Measurements from ENCODE around the gene TNNT3.

TNNT3 gene

DNA sequence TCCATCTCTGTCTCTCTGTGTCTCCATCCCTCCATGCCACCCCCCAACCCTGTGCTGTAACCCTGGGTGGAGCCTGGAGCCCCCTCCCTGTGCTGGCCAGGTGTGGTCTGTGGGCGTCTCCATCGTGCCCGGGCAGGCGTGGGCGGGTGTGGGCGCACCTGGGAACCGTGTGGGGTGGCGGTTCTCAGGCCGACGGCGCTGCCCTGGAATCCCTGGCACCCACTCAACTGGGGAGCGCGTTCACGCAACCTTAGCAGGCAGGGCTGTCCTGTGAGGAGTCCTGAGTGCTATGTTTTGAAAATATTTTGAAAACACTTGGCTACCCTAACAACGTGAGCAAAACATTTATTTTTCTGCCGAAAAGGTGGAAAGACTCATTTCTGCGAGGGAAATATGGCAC, 4.7 kb downstream of the TNNT3 start:
- no peak for DNase-seq

DNA sequence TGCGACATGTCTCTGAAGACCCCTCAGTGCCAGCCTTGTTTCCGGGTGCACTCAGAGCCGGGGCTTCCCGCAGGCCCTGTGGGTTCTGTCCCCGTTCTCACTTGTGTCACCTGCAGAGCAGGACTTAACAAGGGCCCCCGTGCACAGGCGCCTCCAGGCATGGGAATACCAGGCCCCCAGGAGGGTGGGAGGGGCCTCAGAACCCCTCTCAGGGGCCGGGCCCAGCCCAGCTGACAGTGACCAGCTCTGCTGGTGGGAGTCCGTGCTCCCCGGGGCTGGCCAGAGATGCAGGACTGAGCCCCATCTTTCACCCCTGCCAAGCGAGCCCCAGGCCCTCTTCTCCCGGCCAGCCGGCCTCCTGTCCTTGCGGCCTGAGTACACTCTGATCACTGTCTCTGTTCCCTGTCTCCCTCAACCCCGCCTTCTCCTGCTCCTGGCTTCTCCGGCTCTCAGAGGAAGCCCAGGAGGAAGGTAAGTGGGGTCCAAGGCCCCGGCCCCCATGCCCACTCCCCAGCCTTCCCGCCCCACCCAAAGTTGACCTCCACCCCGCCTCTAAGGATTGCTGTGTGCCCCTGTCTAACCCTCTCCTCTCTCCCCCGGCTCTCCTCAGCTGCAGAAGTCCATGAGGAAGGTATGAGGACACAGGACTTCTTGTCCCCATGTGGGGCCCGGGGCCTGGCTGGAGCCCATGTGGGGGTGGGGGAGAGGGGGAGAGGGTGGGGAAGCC, 5.3 kb downstream of the TNNT3 start:
- no peak for DNase-seq

DNA sequence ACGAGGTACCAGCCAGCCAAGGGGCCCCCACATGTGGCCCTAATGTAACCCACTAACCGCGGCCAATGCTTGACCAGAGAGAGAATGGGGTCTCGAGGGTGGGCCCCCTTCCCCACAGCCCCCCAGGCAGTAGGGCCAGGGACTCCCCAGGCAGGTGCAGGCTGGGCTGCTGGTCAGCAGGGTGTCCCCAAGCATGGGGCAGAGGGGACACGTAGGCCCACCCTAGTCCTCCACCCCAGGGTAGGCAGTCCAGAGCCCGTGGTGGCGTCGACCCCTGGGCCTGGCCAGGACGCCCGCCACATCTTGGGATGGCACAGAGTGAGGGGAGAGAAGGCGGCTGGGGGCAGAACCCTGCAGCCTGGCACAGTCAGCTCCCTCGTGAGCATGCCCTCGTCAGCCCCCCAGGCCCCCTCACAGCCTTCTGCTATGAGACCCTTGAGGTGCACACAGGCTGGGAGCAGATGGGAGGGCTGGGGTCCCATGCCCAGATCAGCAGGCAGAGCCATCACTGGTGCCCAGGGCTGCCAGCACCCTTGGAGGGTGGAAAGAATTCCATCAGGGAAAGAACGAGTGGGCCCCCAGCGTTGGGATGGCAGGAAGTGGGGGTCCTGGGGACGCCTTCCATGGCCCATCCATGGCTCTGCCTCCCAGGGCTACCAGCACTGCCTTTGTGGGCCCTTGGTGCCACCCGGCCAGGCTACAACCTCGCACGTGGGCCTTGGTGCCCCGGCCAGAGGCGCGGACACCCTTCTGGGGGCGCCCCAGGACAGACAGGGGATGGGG, 6.1 kb downstream of the TNNT3 start:
- no peak for DNase-seq

DNA sequence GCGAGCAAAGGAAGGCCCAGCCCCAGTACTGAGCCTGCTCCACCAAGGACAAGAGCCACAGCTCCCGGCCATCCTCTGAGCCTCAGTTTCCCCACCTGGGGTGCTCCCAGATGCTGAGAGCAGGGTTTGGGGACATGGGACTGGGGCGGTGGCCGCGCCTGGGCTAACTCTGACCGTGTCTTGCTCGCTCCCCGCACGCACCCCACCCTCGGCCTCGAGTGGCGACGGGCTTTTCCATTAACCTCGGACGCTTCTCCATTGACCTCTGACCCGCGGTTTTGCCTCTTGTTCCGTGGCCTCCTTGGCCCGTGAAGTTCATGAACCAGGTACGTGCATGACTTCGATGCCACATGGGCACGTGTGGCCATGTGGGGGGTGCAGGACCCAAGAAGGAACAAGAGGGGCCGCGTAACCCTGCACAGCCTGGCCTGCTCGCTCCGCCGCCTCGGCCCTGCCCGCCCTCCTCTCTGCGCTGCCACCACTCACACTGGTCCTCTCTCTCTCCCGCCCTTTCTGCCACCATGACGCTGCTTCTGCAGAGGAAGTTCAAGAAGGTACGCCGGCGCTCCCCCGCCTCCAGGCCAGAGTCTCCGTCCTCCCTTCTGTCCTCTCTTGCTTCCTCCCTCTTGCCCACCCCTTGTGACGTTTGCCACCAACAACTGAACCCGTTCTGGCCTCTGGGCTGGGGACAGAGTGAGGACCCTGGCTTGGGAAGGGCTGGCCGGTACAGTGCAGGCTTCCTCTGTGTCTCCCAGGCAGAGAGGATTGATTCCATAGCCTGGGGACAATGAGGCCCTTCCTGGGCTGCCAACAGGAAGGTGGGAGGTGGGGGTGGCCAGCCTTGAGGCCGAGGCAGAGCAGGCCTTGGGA, 6.9 kb downstream of the TNNT3 start:
- no peak for DNase-seq

DNA sequence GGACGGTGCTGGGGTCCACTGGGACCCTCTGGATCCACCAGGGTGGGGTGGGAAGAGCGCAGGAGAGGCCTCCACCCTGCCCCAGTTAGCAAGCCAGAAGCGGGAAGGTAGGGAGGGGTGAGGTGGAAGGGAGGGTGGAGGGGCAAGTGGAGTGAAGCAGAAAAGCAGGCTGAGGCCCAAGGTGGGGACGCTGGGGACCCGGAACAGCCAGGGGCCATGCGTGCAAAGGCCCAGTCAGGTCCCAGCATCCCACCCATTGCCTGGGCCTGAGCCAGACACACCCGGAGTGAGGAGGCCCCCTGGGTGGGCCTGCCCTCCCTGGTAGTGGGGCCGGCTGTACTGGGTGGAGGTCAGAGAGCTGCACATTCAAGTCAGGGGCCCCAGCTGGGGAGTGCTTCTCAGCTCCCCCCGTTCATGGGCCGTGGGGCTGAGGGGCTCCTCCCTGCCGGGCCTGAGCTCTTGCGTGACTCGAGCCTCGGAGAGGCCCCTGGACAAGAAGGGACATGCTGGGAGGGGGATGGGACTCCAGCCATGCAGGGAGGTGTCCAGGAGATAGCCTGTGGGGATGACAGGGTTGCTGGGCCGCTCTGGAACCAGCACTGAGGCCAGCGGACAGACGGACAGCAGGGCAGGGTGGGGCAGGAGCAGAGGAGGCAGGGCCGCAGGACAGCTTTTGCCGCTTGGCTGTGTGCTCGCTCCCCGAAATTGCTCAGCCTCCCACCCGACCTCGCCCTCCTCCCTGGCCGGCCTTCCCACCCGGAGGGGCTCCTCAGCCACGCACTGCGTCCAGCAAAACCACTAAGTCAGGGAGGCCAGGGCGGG, 7.7 kb downstream of the TNNT3 start:
- no peak for DNase-seq

DNA sequence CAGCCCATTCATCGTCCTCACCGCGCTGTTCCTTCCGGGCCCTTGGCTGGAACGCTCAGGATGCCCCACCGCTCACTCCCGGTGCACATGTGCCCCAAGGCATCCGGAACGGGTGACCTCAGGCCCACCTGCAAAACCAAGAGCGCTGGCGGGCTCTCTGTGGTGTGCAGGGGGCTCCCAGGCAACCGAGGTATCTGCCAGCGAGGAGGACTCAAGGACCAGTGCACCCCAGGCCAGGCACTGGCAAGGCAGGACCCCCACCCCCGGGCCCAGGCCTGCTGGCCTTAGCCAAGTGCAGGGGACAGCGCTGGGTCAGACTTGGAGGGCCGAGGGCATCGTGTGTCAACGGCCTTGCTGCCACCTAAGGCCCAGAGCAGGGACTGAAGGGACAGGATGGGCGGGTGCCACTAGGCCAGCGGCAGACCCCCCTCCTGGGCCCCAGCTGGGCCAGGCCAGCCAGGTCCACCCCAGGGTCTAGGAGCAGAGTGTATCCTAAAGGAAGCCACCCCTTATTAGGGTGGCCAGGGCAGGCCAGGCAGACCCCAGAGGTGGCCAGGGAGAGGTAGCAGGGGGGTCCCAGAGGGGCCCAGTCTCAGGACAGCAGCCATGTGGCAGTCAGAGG, 8.5 kb downstream of the TNNT3 start:
- no peak for DNase-seq

DNA sequence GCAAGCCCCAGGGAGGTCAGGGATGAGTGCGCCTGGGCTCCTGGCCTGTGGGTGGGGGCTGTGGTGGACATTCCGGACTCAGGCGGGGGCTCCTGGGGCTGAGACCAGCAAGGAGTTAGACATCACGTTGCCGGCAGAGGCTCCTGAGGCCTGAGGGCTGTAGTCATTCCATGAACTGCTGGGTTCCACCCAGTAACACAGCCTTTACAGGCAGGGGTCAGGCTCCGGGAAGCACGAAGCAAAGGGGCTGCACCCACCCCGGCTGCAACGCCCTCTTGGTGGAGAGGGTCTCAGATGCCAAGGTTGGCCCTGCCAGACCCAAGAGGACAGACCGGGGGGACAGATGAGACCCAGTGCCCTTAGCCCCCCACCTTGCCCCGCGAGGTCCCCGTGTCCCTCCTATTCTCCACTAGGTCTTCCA, 9.0 kb downstream of the TNNT3 start:
- DNase-seq = no peak

DNA sequence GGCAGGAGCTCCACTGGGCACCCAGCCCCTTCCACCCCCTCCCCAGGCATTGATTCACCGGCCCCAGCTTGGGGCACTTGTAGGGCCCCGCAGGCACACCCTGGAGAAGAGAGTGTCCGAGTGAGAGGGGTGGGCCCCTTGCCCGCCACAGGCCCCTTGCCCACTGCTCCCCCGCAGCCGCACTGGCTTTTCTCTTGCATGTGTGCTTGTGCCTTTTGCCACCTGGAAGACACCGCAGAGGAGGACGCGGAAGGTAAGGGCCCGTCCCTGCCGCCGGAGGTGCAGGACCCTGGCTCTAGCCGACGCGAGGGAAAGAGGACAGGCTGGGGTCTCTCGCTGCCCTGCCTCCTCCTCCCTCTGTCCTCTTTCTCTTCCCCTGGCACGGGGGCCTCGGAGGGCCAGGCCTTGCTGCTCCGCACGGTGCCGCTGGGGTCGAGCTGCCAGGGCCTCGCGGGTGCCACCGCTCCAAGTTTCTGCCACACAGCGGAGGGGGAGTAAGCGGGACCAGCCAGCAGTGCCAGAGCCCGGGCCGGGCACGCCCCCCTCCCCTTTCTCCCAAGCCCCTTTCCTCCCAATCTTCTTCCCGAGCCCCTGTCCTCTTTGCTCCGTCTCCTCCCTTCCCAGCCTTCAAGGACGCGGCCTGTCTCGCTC, 9.5 kb downstream of the TNNT3 start:
- no peak for DNase-seq

DNA sequence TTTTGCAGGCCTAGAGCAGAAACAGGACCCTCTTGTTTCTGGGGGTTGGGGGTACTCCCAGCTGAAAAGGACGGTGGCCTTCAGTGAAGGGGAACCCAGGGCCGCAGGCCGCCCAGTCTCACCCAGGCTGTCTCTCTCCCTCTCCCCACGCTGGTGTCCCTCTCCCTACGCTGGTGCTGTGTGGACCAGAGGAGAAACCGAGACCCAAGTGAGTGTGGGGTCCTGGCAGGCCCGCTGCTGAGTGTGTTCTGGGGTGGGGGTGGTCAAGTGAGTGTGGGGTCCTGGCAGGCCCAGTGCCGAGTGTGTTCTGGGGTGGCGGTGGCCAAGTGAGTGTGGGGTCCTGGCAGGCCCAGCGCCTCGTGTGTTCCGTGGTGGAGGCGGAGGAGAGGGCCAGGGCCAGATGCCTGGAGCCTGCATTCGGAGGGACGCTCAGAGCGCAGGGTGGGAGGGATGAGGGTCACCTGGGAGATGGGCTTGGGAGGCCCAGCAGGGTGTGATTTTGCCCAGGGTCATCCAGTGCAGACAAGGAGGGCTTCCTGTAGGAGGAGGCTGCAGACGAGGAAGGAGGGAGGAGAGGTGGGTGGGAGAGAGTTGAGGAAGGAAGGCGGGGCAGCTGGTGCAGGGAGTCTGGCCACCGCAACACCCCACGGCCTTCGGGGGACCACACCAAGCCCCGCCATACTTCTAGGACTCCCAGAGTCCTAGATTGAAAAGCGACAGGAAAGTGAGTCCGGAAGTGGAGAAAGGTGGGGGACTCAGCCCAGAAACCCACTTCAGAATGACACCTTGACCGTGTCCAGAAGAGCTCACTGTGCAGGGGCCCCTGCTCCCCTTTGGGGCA, 10.3 kb downstream of the TNNT3 start:
- no peak for DNase-seq

DNA sequence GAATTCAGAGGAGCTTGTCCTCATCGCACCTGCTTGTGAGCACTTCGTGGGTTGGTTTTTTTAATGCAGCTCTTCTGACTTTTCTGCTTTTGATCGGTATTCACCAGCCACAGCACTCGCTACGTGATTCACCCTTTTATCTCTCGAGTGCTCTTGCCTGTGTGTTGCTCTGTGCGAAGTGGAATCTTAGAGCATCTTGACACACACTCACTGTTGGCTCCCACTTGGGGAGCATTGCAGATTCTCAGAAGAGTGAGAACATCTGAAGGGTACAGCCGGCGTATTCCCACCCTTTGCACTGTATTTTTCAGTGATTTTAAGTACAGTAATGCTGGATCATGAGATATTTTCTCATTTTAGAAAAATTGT, 10.9 kb downstream of the TNNT3 start:
- DNase-seq = no peak

DNA sequence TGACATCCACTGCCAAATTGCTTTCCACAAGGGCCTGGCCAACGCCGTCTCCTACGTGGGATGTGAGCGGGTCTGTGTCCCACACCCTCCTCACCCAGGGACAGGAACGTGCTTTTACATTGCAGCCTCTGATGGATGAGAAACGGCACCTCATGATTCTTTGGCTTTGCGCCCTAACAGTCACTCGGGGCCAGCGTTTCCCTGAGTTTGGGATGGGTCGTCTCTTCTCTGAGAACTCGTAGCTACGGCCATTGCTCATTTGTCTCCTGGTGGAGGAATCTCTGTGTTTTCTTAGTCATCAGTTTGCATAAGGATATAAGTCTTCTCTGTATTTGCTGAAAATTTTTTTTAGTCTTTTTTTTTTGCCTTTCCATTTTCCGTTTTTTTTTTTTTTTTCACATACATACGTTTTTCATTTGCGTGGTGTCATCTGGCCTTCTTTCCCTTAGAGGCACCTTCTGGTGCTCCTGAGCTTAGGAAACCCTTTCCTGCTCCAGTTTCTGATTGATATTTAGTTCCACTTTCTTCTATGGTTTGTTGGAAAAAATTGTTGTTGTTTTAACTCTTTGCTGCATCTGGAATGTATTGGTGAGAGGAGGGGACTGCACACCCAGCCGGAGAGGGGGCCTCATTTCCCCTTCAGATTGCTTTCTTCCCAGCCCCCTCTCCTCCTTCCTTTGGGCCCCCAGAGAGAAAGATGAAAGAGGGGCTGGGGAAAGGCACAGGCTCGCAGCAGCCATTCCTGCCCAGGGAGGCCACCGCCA, 12.0 kb downstream of the TNNT3 start:
- no peak for DNase-seq

DNA sequence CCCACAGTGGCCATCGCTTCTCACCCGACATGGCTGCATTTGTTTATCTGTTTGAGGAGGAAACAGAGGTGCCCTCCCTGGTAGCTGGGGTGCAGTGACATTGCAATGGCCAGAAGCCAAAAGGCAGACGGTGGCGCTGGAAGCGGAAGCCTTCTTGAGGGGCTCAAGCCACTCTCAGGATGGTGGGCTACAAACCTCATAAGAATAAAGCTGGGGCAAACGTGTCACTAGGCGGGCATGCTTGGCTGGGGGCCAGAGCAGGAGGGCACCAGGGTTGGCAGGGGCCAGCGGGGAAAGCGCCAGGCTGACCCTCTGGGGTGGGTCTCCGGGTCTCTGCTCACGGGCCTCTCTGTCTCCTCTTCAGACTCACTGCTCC, 12.6 kb downstream of the TNNT3 start:
- DNase-seq = no peak

DNA sequence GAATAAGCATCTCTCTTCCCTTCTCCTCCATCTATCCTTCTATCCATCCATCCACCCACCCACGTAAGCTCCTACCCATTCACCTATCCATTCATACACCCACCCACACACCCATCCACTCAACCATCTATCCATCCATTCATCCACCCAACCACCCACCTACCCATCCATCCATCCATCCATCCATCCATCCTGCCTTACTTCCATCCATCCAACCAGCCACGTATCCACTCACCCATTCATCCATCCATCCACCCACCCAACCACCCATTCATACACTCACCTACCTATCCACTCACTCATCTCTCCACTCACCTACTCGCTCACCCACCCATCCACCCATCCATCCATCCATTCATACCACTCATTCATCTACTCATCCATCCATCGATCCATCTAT, 13.2 kb downstream of the TNNT3 start:
- DNase-seq = no peak

DNA sequence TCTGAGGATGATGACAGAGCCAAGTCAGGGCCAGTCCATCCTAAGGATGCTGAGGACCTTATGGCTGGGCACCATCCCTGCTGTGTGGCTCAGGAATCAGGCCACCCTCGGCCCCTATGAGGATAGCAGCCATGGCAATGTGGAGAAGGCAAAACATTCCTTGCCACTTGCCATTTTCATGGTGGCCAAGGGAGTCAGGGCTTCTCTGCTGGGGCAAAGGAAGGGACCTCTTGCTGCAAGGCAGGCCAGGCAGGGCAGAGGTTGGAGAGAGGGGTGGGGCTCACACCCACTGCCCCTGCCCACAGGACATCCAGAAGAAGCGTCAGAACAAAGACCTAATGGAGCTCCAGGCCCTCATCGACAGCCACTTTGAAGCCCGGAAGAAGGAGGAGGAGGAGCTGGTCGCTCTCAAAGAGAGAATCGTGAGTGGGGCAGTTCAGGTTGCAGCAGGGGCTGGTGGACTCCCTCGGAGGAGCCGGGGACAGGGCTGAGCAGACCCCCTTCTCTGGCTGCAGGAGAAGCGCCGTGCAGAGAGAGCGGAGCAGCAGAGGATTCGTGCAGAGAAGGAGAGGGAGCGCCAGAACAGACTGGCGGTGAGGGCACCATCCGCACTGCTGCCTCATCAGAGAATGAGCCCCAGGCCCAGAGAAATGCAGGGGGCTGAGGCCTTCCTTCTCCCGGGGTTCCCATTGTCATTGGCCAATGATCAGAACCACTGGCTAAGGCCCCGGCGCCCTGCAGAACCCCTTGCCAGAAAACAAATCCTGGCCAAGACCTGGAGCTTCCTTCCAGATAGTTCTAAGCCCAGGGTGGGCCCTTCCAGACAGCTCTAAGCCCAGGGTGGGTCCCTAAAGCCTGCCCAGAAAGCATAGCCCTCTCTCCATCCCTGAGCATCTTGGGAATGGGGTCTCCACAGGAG, 14.2 kb downstream of the TNNT3 start:
- DNase-seq = no peak

DNA sequence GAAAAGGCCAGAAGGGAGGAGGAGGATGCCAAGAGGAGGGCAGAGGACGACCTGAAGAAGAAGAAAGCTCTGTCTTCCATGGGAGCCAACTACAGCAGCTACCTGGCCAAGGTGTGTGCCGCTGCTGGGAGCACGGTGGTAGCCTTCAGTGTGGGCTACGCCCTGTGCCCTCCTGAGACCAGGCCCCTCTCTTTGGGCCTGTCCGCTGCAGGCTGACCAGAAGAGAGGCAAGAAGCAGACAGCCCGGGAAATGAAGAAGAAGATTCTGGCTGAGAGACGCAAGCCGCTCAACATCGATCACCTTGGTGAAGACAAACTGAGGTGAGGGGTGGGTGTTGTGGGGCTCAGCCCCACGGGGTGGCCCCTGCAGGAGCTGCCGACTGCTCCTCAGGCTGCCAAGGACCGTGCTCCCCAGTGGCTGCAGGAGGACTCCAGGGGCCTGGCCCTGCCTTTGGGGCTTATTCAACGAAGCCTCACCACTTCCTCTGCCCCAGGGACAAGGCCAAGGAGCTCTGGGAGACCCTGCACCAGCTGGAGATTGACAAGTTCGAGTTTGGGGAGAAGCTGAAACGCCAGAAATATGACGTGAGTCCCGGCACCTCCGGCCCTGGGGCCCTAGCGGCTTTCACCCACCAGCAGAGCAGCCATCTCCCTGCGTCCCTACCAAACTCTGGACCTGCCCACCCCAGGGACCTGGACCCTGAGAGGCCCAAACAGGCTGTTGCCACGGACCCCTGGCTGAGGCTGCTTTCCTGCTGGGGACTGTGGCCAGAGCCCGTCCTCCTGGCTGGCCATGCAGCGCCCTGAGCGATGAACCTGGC, 15.0 kb downstream of the TNNT3 start:
- no peak for DNase-seq

DNA sequence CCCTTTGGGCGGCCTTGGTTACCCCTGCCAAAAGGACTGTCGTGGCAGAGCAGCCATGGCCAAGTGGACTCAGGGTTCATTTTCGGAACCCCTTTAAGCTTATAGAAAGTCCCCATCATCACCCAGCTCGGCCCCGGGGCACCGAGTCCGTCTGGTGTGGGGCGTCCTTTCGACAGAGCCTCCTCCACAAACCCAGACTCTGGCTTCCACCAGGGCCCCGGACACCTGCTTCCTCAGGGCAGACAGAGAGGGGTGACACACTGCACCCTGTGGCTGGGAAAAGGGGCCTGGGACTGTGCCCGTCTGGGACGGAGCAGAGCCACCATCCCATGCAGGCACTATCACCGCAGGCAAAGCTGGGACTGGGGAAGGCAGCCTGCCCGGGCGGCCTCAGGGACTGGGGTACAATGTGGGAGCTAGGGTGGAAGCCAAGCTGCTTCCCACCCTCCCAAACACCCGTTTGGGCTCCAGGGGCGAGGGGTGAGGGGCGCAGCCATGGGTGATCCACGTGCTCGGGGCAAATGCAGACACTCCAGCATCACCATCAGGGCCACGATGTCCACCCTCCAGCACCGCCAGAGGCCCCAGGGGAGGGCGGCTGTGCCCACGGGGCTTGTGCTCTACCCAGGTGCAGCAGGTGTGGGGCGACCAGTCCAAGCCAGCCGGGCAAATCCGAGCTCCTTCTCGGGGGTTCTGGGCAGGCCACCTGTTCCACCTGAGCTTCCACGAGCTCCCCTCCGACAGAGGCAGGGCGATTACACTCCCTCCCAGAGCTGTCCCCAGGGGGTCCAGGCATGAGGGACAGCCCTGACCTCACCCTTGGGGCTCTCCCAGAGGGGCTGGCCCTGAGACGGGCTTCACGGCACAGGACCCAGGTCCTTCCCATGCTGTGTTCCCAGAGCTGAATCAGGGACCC, 15.9 kb downstream of the TNNT3 start:
- DNase-seq = no peak
